ENCODE data around the gene DPP7. TPM values are rescaled to one million over a fixed set of nuclear protein-coding genes. Genes with fewer than 3 reads are reported as not detected.
A peak's percentile ranks its signal among the peaks of the same experiment; 100 is the strongest.

DPP7 gene
- total RNA-seq, 1 donor from 2014 or later: 365 TPM

GRCh38 chr9:137087409-137087925 is 27.1 kb downstream of the DPP7 start:
- H3K4me3 Mint-ChIP-seq: peak overlapping the region; percentile 90
- no peaks in the 10 kb centered on the region for H3K9me3 Mint-ChIP-seq
- peaks cover 3% of the 10 kb centered on the region for H3K27me3 Mint-ChIP-seq
- peaks cover 35% of the 10 kb centered on the region for H3K4me1 Mint-ChIP-seq
- intact Hi-C loops (cut with micrococcal nuclease): loop anchor here (1.0 to 2.0 kb wide), 3 partner anchors 8 to 27 kb away; partner anchors contain the start of genes DPP7 and SAPCD2
- peaks cover 20% of the 10 kb centered on the region for H3K36me3 Mint-ChIP-seq (ENCODE audit: low read depth)
- peak overlapping the region; percentile 91 for H3K27ac Mint-ChIP-seq
- DNase-seq: no peak

DNA sequence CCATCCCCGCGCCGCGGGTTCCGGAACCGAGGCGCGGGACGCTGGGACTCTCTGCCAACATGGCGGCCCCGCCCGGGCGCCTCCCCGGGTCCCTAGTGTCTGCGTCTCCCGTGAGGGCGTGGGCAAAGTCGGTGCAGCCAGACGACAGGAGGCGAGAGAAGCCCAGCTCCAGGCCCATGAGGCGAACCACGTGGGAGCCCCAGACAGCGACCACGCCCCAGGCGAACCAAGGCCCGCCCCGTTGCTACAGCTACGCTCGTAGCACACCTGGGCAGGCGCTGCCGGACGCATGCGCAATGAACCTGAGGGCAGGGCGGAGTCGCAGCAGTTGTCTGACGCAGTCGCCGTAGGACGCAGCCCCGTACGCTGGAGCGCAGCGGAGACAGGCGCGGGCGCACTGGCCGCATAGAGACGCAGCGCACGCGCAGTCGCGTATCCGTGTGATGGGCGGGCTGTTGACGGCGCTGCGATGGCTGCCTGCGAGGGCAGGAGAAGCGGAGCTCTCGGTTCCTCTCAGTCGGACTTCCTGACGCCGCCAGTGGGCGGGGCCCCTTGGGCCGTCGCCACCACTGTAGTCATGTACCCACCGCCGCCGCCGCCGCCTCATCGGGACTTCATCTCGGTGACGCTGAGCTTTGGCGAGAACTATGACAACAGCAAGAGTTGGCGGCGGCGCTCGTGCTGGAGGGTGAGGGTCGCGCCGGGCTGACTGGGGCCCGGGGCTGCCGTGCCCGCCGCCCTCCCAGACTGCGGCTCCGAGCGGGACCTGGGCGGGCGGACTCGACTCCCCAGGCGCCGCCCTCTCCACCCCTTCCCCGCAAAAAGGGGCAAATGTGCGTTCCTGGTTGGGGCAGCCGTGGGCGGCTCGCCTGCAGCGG is 27.8 kb downstream of the DPP7 start, which contains the start of gene MAN1B1:
TSS of gene MAN1B1 (plus strand) at position 455 of the 878 bp plus-strand sequence. CDS start at position 470, 15 bp downstream.
- intact Hi-C loops (cut with micrococcal nuclease): loop anchor here (1.0 to 2.0 kb wide), 5 partner anchors 9 to 137 kb away; partner anchors contain the start of genes DPP7, SAPCD2 and UAP1L1
- Mint-ChIP-seq H3K36me3 (ENCODE audit: low read depth) (peaks cover 22% of the 10 kb centered on the region), H3K4me1 (peaks cover 35% of the 10 kb centered on the region), H3K4me3 (peak within 1 kb of the TSS; percentile 94), H3K27ac (peak within 1 kb of the TSS; percentile 98), H3K27me3 (peaks cover 3% of the 10 kb centered on the region), H3K9me3 (no peaks in the 10 kb centered on the region)
- DNase-seq: peak; percentile 100

DNA sequence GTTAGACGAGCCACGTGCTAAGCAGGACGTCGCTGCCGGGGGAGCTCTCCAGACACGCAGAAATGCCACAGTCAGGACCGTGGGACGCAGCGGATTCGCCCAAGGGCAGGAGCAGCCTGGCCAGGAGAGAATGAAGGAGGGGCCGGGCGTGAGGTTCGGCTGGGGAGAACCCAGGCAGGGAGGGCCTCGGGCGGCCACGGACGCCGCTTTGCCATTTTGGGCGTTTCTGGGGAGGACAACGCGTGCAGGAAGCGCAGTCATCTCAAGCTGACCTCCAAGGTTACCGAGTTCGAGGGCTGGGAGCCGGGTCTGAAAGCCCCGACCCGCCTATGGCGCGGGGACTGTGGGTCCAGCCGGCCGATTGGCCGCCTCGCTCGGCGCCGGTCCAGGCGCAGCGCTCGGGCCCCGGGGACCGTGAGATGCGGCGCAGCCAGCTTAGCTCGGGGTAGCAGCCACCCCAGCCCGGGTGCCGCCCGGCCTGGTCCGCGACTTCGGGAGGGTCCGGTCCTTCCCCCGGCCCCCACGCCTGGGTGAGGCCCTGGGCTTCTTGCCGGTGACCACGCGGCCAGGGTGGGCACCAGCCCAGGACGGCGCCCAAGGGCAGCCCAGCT is 28.5 kb downstream of the DPP7 start:
- intact Hi-C loops (cut with micrococcal nuclease): loop anchor here (1.0 to 2.0 kb wide), 4 partner anchors 9 to 137 kb away; partner anchors contain the start of genes DPP7, SAPCD2 and UAP1L1
- Mint-ChIP-seq H3K4me3 (peak overlapping the region; percentile 94), H3K4me1 (peaks cover 35% of the 10 kb centered on the region), H3K27ac (peak overlapping the region; percentile 98), H3K36me3 (ENCODE audit: low read depth) (peaks cover 21% of the 10 kb centered on the region), H3K9me3 (no peaks in the 10 kb centered on the region), H3K27me3 (peaks cover 3% of the 10 kb centered on the region)
- DNase-seq: peak; percentile 84

DNA sequence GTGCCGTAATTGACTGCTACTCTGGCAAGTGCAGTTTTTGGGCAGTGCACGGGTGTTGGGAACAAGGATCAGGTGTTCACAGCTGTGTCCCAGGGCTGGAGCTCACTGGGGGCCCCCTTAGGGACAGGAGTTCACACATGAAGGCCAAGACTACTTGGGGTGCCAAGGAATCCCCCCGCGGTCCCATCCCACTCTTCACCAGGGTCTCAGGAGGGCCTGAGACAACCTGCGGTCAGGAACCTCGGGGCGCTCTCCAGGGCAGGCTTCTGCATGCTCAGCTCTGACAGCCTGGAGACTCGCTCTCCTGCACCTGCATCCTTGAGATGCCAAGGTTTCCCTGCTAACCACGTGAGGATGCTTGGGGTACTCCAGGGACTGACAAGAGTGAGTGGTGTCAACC is 30.0 kb downstream of the DPP7 start:
- peaks cover 38% of the 10 kb centered on the region for H3K4me1 Mint-ChIP-seq
- no peaks in the 10 kb centered on the region for H3K9me3 Mint-ChIP-seq
- peaks cover 19% of the 10 kb centered on the region for H3K36me3 Mint-ChIP-seq (ENCODE audit: low read depth)
- peaks cover 3% of the 10 kb centered on the region for H3K27me3 Mint-ChIP-seq
- intact Hi-C loops (cut with micrococcal nuclease): no loop called here
- no peak for DNase-seq
- no peak overlapping the region for H3K27ac Mint-ChIP-seq
- H3K4me3 Mint-ChIP-seq: no peak overlapping the region

DNA sequence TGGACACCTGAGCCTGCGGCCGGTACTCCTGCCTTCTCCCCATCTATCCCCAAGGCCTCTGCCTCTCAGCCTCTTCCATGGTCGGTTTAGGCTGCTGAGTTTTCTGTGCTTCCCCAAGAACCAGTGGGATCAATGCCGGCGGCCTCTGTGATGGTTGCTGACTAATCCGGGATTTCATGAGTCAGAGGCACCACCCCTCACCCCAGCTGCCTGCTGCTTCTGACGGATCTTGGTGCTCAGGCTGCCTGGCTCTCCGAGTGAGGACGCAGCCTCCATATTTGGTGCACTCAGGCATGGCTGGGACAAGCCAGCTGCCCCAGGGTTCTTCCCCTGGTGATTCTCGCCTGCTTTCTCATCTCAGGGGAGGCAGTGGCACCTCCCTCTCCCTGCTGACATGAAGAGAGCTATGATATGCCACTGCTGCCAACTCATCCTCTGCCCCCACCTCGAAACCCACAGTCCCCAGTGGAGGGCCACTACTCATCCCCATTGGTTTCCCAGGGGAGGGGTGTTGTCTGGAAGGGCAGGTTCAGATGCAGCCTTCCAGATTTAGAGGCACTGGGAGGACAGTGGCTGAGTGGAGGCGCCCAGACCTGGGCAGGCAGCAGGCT is 31.0 kb downstream of the DPP7 start:
- H3K36me3 Mint-ChIP-seq (ENCODE audit: low read depth): peaks cover 14% of the 10 kb centered on the region
- DNase-seq: no peak
- no peak overlapping the region for H3K4me3 Mint-ChIP-seq
- peaks cover 32% of the 10 kb centered on the region for H3K4me1 Mint-ChIP-seq
- no peaks in the 10 kb centered on the region for H3K9me3 Mint-ChIP-seq
- intact Hi-C loops (cut with micrococcal nuclease): no loop called here
- H3K27ac Mint-ChIP-seq: peak overlapping the region; percentile 44
- H3K27me3 Mint-ChIP-seq: peaks cover 3% of the 10 kb centered on the region

GRCh38 chr9:137082925-137083290 is 31.6 kb downstream of the DPP7 start:
- H3K4me1 Mint-ChIP-seq: peaks cover 27% of the 10 kb centered on the region
- intact Hi-C loops (cut with micrococcal nuclease): no loop called here
- no peak overlapping the region for H3K4me3 Mint-ChIP-seq
- DNase-seq: no peak
- peaks cover 3% of the 10 kb centered on the region for H3K27me3 Mint-ChIP-seq
- H3K27ac Mint-ChIP-seq: no peak overlapping the region
- no peaks in the 10 kb centered on the region for H3K9me3 Mint-ChIP-seq
- peaks cover 13% of the 10 kb centered on the region for H3K36me3 Mint-ChIP-seq (ENCODE audit: low read depth)

- intact Hi-C loops (cut with micrococcal nuclease): no loop called here
- H3K36me3 Mint-ChIP-seq (ENCODE audit: low read depth): peaks cover 13% of the 10 kb centered on the region
- H3K9me3 Mint-ChIP-seq: no peaks in the 10 kb centered on the region
- DNase-seq: no peak
- peaks cover 22% of the 10 kb centered on the region for H3K4me1 Mint-ChIP-seq
- H3K27me3 Mint-ChIP-seq: peaks cover 3% of the 10 kb centered on the region
- H3K4me3 Mint-ChIP-seq: no peak overlapping the region
- no peak overlapping the region for H3K27ac Mint-ChIP-seq
Measured at GRCh38 chr9:137082222-137082924, 32.2 kb downstream of the DPP7 start.

GRCh38 chr9:137080260-137081122 is 34.0 kb downstream of the DPP7 start:
- DNase-seq: no peak
- peaks cover 15% of the 10 kb centered on the region for H3K4me1 Mint-ChIP-seq
- peak overlapping the region; percentile 59 for H3K4me3 Mint-ChIP-seq
- intact Hi-C loops (cut with micrococcal nuclease): no loop called here
- H3K27me3 Mint-ChIP-seq: no peaks in the 10 kb centered on the region
- peaks cover 13% of the 10 kb centered on the region for H3K36me3 Mint-ChIP-seq (ENCODE audit: low read depth)
- H3K27ac Mint-ChIP-seq: no peak overlapping the region
- no peaks in the 10 kb centered on the region for H3K9me3 Mint-ChIP-seq

- no peak overlapping the region for H3K27ac Mint-ChIP-seq
- peak overlapping the region; percentile 26 for H3K4me3 Mint-ChIP-seq
- intact Hi-C loops (cut with micrococcal nuclease): no loop called here
- no peaks in the 10 kb centered on the region for H3K9me3 Mint-ChIP-seq
- H3K4me1 Mint-ChIP-seq: peaks cover 9% of the 10 kb centered on the region
- H3K36me3 Mint-ChIP-seq (ENCODE audit: low read depth): peaks cover 13% of the 10 kb centered on the region
- no peaks in the 10 kb centered on the region for H3K27me3 Mint-ChIP-seq
- DNase-seq: no peak
Measured at GRCh38 chr9:137079401-137079787, 35.1 kb downstream of the DPP7 start.

DNA sequence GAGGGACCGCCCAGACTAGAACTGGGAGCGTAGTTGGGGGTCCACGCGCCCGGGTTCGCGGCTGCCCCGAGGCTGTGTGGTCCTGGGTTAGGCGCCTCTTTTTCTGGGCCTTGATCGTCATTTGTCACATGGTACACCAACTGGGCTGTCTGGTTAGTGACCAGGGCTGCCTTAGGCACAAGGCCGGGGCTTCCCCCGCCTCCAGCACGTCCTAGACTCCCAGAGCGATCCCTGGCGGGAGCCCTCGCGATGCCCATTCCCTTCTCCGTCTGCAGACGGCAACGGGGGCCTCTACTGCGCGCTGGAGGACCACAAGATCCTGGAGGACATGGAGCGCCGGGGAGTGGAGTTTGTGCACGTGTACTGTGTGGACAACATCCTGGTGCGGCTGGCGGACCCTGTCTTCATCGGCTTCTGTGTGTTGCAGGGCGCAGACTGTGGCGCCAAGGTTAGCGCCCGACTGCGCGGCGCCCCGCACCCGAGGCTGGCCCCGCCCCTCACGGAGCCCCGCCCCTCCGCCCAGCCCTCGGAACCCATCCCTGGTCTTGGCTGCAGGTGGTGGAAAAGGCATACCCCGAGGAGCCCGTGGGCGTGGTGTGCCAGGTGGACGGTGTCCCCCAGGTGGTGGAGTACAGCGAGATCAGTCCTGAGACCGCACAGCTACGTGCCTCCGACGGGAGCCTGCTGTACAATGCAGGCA is 35.7 kb downstream of the DPP7 start:
- Mint-ChIP-seq H3K4me1 (peaks cover 8% of the 10 kb centered on the region), H3K27me3 (no peaks in the 10 kb centered on the region), H3K4me3 (peak overlapping the region; percentile 78), H3K27ac (no peak overlapping the region), H3K36me3 (ENCODE audit: low read depth) (peaks cover 11% of the 10 kb centered on the region), H3K9me3 (no peaks in the 10 kb centered on the region)
- intact Hi-C loops (cut with micrococcal nuclease): no loop called here
- DNase-seq: no peak

DNA sequence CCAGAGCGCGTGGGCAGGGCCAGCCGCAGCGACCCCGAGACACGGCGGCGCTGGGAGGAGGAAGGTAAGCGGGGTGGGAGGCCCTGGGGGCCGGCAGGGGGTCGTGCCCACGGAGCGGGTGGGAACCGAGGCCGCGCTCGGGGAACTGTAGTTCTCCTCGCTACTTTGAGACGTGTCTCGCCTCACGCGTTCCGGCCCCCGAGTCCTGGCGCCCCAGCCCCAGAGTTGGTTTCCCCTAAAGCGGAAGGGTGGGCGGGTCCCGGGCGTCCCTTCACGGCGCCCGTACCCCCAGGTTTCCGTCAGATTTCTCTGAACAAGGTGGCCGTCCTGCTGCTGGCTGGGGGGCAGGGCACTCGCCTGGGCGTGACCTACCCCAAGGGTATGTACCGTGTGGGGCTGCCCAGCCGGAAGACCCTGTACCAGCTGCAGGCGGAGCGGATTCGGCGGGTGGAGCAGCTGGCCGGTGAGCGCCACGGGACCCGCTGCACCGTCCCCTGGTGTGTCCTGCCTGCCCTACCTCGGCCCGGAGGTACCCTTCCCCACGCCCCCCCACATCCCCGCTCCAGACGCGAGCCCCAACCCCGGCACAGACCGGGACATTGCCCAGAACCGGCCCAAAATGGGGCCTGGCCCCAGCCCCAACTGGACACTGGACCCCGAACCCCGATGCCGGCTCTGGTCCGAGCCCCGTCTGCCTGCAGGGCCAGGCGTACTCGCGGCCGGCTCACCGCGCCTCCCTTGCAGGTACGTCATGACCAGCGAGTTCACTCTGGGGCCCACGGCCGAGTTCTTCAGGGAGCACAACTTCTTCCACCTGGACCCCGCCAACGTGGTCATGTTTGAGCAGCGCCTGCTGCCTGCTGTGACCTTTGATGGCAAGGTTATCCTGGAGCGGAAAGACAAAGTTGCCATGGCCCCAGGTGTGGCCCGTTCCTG is 36.5 kb downstream of the DPP7 start:
- no peaks in the 10 kb centered on the region for H3K9me3 Mint-ChIP-seq
- peak overlapping the region; percentile 78 for H3K4me3 Mint-ChIP-seq
- H3K27ac Mint-ChIP-seq: peak overlapping the region; percentile 66
- H3K27me3 Mint-ChIP-seq: no peaks in the 10 kb centered on the region
- DNase-seq: peak; percentile 85
- intact Hi-C loops (cut with micrococcal nuclease): loop anchor here (1.0 kb wide), 1 partner anchor 8 kb away; the partner anchor contains the start of gene MAN1B1
- peaks cover 3% of the 10 kb centered on the region for H3K4me1 Mint-ChIP-seq
- peaks cover 10% of the 10 kb centered on the region for H3K36me3 Mint-ChIP-seq (ENCODE audit: low read depth)

All from activated CD4-positive, alpha-beta T cell treated with anti-CD3 and anti-CD28 coated beads, Interleukin-2, amount 10 ng/mL, durations not matched to agents 24 days and 14 days (primary cell).